Breast epithelium (tissue), 3 donors: ENCODE results near the gene ACVR1B.

Source experiments
- CTCF ChIP-seq, 3 donors: fragments of 450-650 bp; IDR thresholded peaks; one replicate each; pipeline ENCODE4 v1.5.1; 2016 to 2017; ENCODE audit warnings: antibody characterized with exemption in 3 of 3, mild to moderate bottlenecking in 3 of 3, moderate library complexity in 3 of 3
- POLR2A ChIP-seq: fragments of 450-650 bp; IDR thresholded peaks from one replicate; pipeline ENCODE4 v1.6.1; 2016; ENCODE audit warnings: antibody characterized with exemption, mild to moderate bottlenecking, moderate library complexity
- POLR2AphosphoS5 ChIP-seq, 3 donors: sonication (generic); formaldehyde crosslinking; IDR thresholded peaks; one replicate each; pipeline ENCODE4 v1.6.1; 2017; ENCODE audit warnings: antibody characterized with exemption in 3 of 3

DNA sequence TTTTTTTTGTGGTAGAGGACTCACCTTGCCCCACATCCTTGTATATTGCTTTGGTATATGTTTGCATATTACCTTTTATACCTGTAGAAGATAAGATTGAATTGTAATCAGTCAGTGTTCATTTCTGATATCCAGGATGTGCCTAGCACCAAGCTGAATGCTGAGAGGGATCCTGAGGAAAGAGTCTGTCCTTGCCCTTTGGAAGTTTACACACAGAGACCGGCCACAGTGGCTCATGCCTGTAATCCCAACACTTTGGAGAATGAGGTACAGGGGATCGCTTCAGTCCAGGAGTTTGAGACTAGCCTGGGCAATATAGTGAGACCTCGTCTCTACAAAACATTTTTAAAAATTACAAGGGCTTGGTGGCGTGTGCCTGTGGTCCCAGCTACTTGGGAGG, 8.4 kb downstream of the ACVR1B start:
- TF ChIP-seq CTCF (IDR thresholded peaks at IDR 0.05) (no peak), POLR2A (no peak), POLR2AphosphoS5 (IDR thresholded peaks at IDR 0.05) (no peak)
